ENCODE data around the gene AR.

DNA sequence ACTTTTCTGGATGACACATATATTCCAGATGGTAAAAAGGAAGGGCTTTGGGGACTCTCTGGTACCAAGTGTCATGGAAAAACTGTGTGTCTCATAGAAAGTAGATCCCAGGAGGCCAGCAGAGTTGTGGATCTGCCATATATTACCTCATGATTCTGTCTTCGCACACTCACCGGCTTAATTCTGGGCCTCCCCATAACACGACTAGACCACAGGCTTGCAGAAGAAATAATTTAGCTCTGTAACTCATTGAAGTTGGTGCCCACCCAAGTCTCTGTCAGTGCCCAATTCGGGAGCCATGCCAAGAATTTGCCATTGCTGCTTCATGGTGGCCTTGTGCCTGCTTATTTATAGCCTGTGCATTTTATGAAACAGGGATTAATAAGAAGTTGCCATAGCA, 104.5 kb downstream of the AR start:
- TF ChIP-seq, protein P1, sequence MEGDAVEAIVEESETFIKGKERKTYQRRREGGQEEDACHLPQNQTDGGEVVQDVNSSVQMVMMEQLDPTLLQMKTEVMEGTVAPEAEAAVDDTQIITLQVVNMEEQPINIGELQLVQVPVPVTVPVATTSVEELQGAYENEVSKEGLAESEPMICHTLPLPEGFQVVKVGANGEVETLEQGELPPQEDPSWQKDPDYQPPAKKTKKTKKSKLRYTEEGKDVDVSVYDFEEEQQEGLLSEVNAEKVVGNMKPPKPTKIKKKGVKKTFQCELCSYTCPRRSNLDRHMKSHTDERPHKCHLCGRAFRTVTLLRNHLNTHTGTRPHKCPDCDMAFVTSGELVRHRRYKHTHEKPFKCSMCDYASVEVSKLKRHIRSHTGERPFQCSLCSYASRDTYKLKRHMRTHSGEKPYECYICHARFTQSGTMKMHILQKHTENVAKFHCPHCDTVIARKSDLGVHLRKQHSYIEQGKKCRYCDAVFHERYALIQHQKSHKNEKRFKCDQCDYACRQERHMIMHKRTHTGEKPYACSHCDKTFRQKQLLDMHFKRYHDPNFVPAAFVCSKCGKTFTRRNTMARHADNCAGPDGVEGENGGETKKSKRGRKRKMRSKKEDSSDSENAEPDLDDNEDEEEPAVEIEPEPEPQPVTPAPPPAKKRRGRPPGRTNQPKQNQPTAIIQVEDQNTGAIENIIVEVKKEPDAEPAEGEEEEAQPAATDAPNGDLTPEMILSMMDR (conservative IDR thresholded peaks at IDR 0.05): no peak
- no peak for TF ChIP-seq EZH2 (IDR thresholded peaks at IDR 0.05; ENCODE audit: low read depth)
